HFF-Myc (cell line): ENCODE results near the gene MON1B.
A peak's percentile ranks its signal among the peaks of the same experiment; 100 is the strongest.

ENCODE experiments used
- DNase-seq: peaks from one replicate; pipeline ENCODE4 v3.0.0-alpha.2; 2011; ENCODE audit warnings: low read depth; ENCODE audit errors: extremely low read depth
- H3K4me3 ChIP-seq: replicated peaks from 2 replicates; pipeline ENCODE4 v1.5.1; 2011; ENCODE audit warnings: low read depth, mild to moderate bottlenecking, control low read depth, low read length
- TF ChIP-seq, protein P1 (sequence below): IDR thresholded peaks from 2 replicates; pipeline ENCODE4 v1.5.1; 2012; ENCODE audit warnings: mild to moderate bottlenecking, low read depth, low read length, control low read depth; ENCODE audit errors: missing control alignments

The MON1B gene

DNA sequence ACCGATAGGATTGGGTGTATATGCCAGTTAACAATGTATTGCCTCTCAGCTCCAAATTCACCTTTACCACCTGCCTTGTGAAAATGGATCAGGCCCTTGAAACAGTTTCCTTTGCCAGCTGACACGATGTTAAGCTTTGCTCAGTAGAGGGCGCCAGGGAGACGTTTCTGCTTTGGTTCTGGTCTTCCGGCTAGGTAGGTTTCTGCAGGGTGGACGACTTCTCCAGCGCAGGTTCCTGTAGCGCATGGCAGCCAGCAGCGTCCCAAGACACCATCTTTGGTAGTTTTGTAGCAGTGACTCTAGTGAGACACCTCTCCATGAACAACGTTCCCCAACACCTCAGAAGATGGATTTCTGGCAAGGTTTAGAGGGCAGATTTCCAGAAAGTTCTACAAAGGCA is 32.2 kb downstream of the MON1B start:
- no peak for DNase-seq
- TF ChIP-seq, protein P1, sequence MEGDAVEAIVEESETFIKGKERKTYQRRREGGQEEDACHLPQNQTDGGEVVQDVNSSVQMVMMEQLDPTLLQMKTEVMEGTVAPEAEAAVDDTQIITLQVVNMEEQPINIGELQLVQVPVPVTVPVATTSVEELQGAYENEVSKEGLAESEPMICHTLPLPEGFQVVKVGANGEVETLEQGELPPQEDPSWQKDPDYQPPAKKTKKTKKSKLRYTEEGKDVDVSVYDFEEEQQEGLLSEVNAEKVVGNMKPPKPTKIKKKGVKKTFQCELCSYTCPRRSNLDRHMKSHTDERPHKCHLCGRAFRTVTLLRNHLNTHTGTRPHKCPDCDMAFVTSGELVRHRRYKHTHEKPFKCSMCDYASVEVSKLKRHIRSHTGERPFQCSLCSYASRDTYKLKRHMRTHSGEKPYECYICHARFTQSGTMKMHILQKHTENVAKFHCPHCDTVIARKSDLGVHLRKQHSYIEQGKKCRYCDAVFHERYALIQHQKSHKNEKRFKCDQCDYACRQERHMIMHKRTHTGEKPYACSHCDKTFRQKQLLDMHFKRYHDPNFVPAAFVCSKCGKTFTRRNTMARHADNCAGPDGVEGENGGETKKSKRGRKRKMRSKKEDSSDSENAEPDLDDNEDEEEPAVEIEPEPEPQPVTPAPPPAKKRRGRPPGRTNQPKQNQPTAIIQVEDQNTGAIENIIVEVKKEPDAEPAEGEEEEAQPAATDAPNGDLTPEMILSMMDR = peak; percentile 46
- no peak overlapping the region for H3K4me3 ChIP-seq

DNA sequence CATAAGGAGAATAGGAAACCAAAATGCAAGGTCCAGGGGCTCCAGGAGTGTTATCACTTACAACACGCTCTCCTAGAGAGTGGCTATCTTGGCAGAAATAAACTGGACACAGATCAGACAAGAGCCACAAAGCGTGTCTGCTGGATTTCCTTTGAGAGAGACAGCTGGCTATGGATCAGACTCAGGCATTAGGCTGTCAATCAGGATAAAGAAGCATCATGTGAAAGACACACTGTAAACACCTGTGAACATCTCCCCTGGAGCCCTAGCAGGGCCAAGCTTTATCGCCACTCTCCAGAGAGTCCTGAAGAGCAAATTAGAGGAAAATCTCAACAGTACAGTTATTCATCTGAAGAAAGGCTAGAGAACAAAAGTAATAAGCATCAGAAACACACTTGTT is 34.2 kb downstream of the MON1B start:
- H3K4me3 ChIP-seq = no peak overlapping the region
- DNase-seq = no peak
- TF ChIP-seq, protein P1 = no peak

DNA sequence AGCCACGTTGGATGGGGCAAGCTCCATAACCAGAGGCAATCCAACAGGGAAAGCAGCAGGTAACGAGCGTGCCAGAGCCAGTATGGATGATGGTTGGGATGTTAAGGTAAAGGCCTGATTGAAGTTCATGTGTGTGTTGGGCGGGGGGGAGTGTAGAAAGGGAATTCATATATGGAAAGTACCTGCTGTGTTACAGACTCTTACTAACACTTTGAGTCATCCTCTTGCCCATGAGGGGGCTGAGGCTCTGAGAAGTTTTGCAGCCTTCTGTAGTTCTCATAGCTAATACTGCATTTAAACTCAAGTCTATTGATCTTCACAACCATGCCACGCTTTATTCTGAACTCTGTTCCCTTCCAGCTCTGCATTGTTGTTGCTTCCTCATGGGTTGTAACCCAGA is 36.8 kb downstream of the MON1B start:
- TF ChIP-seq, protein P1 = no peak
- no peak overlapping the region for H3K4me3 ChIP-seq
- no peak for DNase-seq

DNA sequence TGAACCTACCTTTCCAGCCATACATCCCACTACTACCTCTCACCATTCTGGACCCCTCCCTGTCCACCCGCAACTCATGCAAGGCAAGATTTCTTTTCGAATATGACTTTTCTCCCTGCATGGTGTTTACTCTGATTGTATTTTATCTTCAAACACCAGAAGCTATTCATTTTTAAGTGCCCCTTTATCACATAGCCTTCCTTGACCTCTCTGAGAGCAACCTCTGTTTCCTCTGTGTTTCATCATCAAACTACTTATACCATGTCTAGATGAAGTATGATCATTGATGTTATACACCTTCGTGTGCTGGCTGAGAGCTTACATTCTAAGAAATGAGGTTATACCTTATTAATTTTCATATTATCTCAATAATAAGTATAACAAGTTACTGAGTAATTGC is 40.1 kb downstream of the MON1B start:
- no peak for DNase-seq
- H3K4me3 ChIP-seq = no peak overlapping the region
- TF ChIP-seq, protein P1 = no peak

DNA sequence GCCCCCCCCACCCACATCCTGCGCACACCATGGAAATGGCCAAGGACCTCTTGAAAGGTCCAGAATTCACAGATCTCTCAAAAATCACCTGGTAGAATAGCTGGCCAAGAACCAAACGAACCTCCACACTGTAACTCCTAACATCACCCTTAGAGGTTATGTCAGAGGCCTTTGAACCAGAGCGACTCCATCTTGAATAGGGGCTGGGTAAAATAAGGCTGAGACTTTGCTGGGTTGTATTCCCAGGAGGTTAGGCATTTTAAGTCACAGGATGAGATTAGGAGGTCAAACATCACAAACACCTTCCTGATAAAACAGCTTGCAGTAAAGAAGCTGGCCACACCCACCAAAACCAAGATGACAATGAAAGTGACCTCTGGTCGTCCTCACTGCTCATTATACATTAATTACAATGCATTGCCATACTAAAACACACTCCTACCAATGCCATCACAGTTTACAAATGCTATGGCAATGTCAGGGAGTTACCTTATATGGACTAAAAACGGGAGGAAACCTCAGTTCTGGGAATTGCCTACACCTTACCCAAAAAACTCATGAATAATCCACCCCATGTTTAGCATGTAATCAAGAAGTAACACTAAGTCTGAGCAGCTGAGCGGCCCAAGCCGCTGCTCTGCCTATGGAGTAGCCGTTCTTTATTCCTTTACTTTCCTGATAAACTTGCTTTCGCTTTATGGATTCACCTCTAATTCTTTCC is 43.0 kb downstream of the MON1B start:
- H3K4me3 ChIP-seq = no peak overlapping the region
- TF ChIP-seq, protein P1 = no peak
- no peak for DNase-seq

DNA sequence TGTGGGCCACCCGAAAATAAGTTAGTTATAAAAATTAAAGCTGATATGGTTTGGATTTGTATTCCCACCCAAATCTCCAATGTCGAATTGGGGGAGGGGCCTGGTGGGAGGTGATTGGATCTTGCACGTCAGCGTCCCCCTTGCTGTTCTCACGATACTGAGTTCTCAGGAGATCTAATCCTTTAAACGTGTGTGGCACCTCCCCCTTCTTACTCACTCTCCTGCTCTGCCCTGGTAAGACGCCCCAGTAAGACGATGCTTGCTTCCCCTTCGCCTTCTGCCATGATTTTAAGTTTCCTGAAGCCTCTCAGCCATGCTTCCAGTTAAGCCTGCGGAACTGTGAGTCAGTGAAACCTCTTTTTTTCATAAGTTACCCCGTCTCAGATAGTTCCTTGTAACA is 43.6 kb downstream of the MON1B start:
- no peak for DNase-seq
- TF ChIP-seq, protein P1 = no peak
- no peak overlapping the region for H3K4me3 ChIP-seq

DNA sequence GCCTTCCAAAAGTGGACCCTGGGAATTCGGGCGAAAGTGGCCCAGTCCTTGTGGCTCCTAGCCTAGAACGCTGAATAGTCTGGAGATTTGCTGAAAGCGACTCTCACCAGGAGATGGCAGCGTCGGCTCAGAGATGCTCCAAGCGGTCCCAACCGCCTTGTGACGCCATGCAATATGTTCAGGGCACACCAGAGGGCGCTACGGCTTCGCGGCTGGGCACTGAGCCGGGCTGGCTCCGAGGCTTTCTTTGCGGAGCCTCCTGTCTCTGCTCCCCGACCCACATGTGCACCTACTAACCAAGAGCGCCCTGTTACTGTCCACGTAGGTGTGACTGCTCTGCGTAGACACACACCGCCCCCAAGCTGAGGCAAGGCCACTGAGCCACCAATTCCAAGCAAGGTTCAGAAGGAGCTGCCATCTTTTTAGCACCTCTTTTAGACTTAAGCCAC is 45.1 kb downstream of the MON1B start:
- TF ChIP-seq, protein P1 = peak; percentile 99
- DNase-seq = peak; percentile 57
- no peak overlapping the region for H3K4me3 ChIP-seq
